H4 (cell line): ENCODE results near the gene TJP1. TPM values are rescaled to one million over a fixed set of nuclear protein-coding genes. Genes with fewer than 3 reads are reported as not detected.
A peak's percentile ranks its signal among the peaks of the same experiment; 100 is the strongest.
"Not testable (repeated sequence)": the region's sequence is repeated elsewhere in the genome, so short reads cannot be mapped to it uniquely, and the experiment has no call there.

ENCODE experiments used
- DNase-seq: peaks from one replicate; pipeline ENCODE4 v3.0.0-alpha.2; 2015; ENCODE audit warnings: low spot score
- total RNA-seq: library from RNA; depleted of rRNA; stranded (reverse); fragments of >200 nt; shearing (Covaris generic); gene quantifications from 2 replicates; pipeline ENCODE4 v1.2.3, GENCODE V29; 2014

The TJP1 gene
- total RNA-seq, 1 experiment from 2014 or later, result 27.3 TPM

- DNase-seq, result no peak
Measured at GRCh38 chr15:29800491-29801366, 21.5 kb downstream of the TJP1 start.

GRCh38 chr15:29799859-29800258 lies 22.4 kb downstream of the TJP1 start:
- DNase-seq, result no peak

GRCh38 chr15:29795610-29796009 lies 26.7 kb downstream of the TJP1 start:
- DNase-seq, result no peak

GRCh38 chr15:29792426-29793159 lies 29.7 kb downstream of the TJP1 start:
- DNase-seq, result no peak

GRCh38 chr15:29790607-29791006 lies 31.7 kb downstream of the TJP1 start:
- DNase-seq, result no peak

GRCh38 chr15:29789871-29790270 lies 32.4 kb downstream of the TJP1 start:
- DNase-seq, result no peak

- DNase-seq, result no peak
Measured at GRCh38 chr15:29788433-29789034, 33.7 kb downstream of the TJP1 start.

- DNase-seq, result no peak
Measured at GRCh38 chr15:29787767-29788166, 34.5 kb downstream of the TJP1 start.

- DNase-seq, result no peak
Measured at GRCh38 chr15:29785642-29786041, 36.6 kb downstream of the TJP1 start.

GRCh38 chr15:29785136-29785535 lies 37.1 kb downstream of the TJP1 start:
- DNase-seq, result no peak

- no peak for DNase-seq
Measured at GRCh38 chr15:29784413-29784812, 37.9 kb downstream of the TJP1 start.

GRCh38 chr15:29782816-29783215 lies 39.5 kb downstream of the TJP1 start:
- not testable (repeated sequence) for DNase-seq

GRCh38 chr15:29778382-29778781 lies 43.9 kb downstream of the TJP1 start:
- no peak for DNase-seq

GRCh38 chr15:29776859-29777258 lies 45.4 kb downstream of the TJP1 start:
- DNase-seq, result no peak

GRCh38 chr15:29774900-29775299 lies 47.4 kb downstream of the TJP1 start:
- peak; percentile 62 for DNase-seq

GRCh38 chr15:29773816-29774215 lies 48.5 kb downstream of the TJP1 start:
- DNase-seq, result no peak

- DNase-seq, result no peak
Measured at GRCh38 chr15:29773000-29773399, 49.3 kb downstream of the TJP1 start.

GRCh38 chr15:29770796-29771195 lies 51.5 kb downstream of the TJP1 start:
- no peak for DNase-seq

GRCh38 chr15:29765898-29766527 lies 56.3 kb downstream of the TJP1 start:
- no peak for DNase-seq

GRCh38 chr15:29765234-29765841 lies 56.9 kb downstream of the TJP1 start:
- no peak for DNase-seq

GRCh38 chr15:29759596-29759995 lies 62.7 kb downstream of the TJP1 start:
- DNase-seq, result no peak
